Lung (tissue), 12 donors: ENCODE measurements around the gene NCOA7. TPM values are rescaled to one million over a fixed set of nuclear protein-coding genes. Genes with fewer than 3 reads are reported as not detected.

Source experiments
- ATAC-seq: fragments of 200-7000 bp; cut with Tn5 transposase; one replicate; pipeline ENCODE4 v1.9.1; 2020; ENCODE audit warnings: moderate number of reproducible peaks; ENCODE audit not compliant: insufficient read depth, low FRiP score
- DNase-seq, 3 donors: peaks; one replicate each; pipeline ENCODE4 v3.0.0-alpha.2; 2013 to 2017
- H3K27ac ChIP-seq, 2 donors: one replicate each; pipeline ENCODE4 v1.5.1; 2013; ENCODE audit warnings: mild to moderate bottlenecking in 2 of 2, moderate library complexity in 2 of 2, control low read depth in 1 of 2, inconsistent platforms in 1 of 2, low read depth in 1 of 2, low read length in 1 of 2
- H3K27me3 ChIP-seq, 3 donors: one replicate each; pipeline ENCODE4 v1.5.1; 2013; ENCODE audit warnings: low read length in 2 of 3; ENCODE audit not compliant: control insufficient read depth in 3 of 3, insufficient read depth in 3 of 3
- H3K36me3 ChIP-seq, 4 donors: one replicate each; pipeline ENCODE4 v1.5.1; 2013; ENCODE audit warnings: low read length in 4 of 4, mild to moderate bottlenecking in 1 of 4, moderate library complexity in 1 of 4; ENCODE audit not compliant: control insufficient read depth in 4 of 4, insufficient read depth in 4 of 4
- H3K4me1 ChIP-seq, 5 donors: one replicate each; pipeline ENCODE4 v1.5.1; 2013; ENCODE audit warnings: low read length in 5 of 5, mild to moderate bottlenecking in 2 of 5, moderate library complexity in 1 of 5; ENCODE audit not compliant: control insufficient read depth in 5 of 5, insufficient read depth in 5 of 5
- H3K4me3 ChIP-seq: one replicate; pipeline ENCODE4 v1.5.1; 2013; ENCODE audit warnings: mild to moderate bottlenecking, control low read depth, moderate library complexity
- H3K9ac ChIP-seq, 2 donors: one replicate each; pipeline ENCODE4 v1.5.1; 2013; ENCODE audit warnings: low read length in 2 of 2, control low read depth in 1 of 2; ENCODE audit not compliant: insufficient read depth in 1 of 2
- H3K9me3 ChIP-seq, 4 donors: one replicate each; pipeline ENCODE4 v1.5.1; 2013; ENCODE audit warnings: low read length in 3 of 4, mild to moderate bottlenecking in 1 of 4, moderate library complexity in 1 of 4; ENCODE audit not compliant: control insufficient read depth in 4 of 4, insufficient read depth in 3 of 4
- WGBS, 2 donors: extraction: QIAGEN DNeasy Blood & Tissue Kit; methylation state at CpG; one replicate each; pipeline ENCODE4 v1.1.7; 2013; 5-methylcytosine and 5-hydroxymethylcytosine counted together
- polyA plus RNA-seq, 2 donors: library from polyadenylated mRNA; stranded (reverse); fragments of 200-250 nt; gene quantifications; one replicate each; pipeline ENCODE4 v1.2.1, GENCODE V29; 2013
- total RNA-seq, 2 donors: library from RNA; depleted of rRNA in 1 of 2; stranded (reverse); fragments of >200 nt in 1 of 2; gene quantifications; one replicate each; pipeline ENCODE4 v1.2.1, GENCODE V29; 2014 to 2021
- TF ChIP-seq, protein P1 (sequence below): IDR thresholded peaks from 2 replicates; pipeline ENCODE4 v1.5.1; 2012; ENCODE audit warnings: mild to moderate bottlenecking; ENCODE audit errors: control extremely low read depth, extremely low read depth
- donor health status: control.
- donor health status: control.
- donor health status: Bipolar disorder and iron deficiency.
- donor health status: healthy.
- donor health status: DM: yes; HTN: yes; CAD: no.

Gene NCOA7
- total and polyA plus RNA-seq, 4 donors: 28.9 to 81.4 (median 57.2) TPM

DNA sequence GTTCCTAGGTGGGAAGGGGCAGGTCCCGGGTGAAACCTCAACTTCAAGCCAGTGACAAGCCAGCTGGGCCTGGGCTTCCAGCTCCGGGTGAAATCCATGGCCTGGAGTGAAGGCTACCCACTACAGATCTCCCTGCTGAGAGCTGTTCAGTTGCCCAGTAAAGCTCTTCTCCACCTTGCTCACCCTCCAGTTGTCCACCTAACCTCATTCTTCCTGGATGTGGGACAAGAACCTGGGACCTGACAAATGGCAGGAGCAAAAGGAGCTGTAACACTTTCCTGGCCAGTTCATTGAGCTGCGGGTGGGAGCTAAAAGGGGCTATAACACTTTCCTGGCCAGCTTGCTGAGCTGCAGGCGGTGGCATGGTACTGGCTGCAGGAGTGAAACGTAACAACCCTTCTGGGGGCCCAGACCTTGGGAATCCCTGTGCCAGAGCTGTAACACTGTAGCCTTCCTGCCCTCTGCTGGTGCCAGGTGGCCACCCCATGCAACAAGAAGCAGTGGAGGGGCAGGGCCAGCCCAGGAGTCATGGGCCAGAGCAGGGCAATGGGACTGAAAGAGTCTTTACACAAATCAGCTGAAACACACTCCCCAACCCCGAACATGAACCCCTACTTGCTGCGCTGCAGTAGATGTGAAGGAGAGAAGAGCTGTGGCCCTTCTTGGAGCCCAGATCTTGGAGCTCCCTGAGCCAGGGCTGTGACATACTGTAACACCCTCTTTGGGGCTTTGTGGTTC lies 162.2 kb downstream of the NCOA7 start:
- H3K27ac ChIP-seq: no peak overlapping the region
- H3K4me3 ChIP-seq: no peak overlapping the region
- DNase-seq: no peak
- 89 to 93% methylated on average over 7 of the region's 7 CpGs for WGBS, 2 donors
- H3K9ac ChIP-seq: no peak overlapping the region
- TF ChIP-seq, protein P1, sequence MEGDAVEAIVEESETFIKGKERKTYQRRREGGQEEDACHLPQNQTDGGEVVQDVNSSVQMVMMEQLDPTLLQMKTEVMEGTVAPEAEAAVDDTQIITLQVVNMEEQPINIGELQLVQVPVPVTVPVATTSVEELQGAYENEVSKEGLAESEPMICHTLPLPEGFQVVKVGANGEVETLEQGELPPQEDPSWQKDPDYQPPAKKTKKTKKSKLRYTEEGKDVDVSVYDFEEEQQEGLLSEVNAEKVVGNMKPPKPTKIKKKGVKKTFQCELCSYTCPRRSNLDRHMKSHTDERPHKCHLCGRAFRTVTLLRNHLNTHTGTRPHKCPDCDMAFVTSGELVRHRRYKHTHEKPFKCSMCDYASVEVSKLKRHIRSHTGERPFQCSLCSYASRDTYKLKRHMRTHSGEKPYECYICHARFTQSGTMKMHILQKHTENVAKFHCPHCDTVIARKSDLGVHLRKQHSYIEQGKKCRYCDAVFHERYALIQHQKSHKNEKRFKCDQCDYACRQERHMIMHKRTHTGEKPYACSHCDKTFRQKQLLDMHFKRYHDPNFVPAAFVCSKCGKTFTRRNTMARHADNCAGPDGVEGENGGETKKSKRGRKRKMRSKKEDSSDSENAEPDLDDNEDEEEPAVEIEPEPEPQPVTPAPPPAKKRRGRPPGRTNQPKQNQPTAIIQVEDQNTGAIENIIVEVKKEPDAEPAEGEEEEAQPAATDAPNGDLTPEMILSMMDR: no peak
- H3K4me1 ChIP-seq: peaks cover 0 to 12% (median 2%) of the 10 kb centered on the region in 5 donors
- H3K36me3 ChIP-seq: no peaks in the 10 kb centered on the region
- ATAC-seq: no peak
- H3K9me3 ChIP-seq: no peaks in the 10 kb centered on the region
- no peaks in the 10 kb centered on the region for H3K27me3 ChIP-seq

DNA sequence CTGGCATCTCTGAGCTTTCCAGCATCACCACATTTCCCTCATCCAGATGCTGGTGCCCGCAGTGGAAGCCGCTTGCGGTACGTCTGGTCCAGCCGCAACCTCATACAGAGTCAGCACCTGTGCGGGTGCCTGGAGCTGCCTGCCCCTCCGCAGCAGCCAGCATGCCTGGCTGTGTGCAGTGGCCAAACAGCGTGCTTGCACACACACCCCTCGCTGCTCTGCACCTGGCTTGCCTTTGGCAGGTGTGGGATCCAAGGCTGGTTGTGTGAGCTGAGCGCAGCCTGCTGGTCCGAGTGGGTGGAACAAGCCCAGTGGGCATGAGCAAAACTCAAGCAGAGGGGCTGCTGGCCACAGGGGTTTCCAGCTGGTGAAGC lies 162.7 kb downstream of the NCOA7 start:
- no peak for DNase-seq
- ATAC-seq: no peak
- TF ChIP-seq, protein P1: no peak

DNA sequence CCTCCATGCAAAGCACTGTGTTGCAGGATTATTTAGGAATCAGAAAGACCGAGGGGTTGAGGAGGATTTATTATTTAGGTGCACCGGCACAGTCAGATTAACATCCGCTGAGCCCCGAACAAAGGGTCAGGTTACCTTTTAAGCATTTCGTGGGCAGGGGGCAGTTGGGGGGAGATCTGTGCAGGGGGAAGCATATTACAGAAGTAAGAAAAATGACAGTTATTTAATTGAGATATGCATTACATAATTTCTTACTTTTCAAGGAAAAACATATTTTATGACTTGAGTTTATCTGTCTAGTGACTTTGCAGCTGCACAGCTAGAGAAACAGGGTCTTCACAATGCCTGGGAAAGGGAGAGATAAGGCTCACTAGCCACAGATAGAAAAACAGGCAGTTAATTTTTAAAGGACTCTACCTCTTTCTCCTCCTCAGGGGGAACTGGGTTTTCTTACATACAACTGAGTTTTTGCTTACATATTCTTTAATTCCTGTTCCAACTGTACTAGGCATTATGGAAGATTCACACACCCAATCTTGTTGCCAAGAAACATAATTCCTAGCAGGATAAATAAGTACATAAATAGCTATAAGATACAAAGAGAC lies 164.1 kb downstream of the NCOA7 start:
- 71 to 75% methylated on average over 5 of the region's 5 CpGs for WGBS, 2 donors

More for the DNA sequence above, 162.7 kb downstream of the NCOA7 start:
- no peak overlapping the region for H3K9ac ChIP-seq
- 83 to 86% methylated on average over 11 of the region's 11 CpGs for WGBS, 2 donors
- no peak overlapping the region for H3K4me3 ChIP-seq
- H3K27me3 ChIP-seq: no peaks in the 10 kb centered on the region
- no peak overlapping the region for H3K27ac ChIP-seq
- H3K36me3 ChIP-seq: no peaks in the 10 kb centered on the region
- no peaks in the 10 kb centered on the region for H3K9me3 ChIP-seq
- peaks cover 0 to 17% (median 5%) of the 10 kb centered on the region in 5 donors for H3K4me1 ChIP-seq

More for the DNA sequence above, 164.1 kb downstream of the NCOA7 start:
- Histone ChIP-seq H3K27ac (no peak overlapping the region), H3K9ac (no peak overlapping the region), H3K4me3 (no peak overlapping the region), H3K4me1 (peaks cover 0 to 17% (median 5%) of the 10 kb centered on the region in 5 donors), H3K27me3 (no peaks in the 10 kb centered on the region), H3K36me3 (no peaks in the 10 kb centered on the region), H3K9me3 (no peaks in the 10 kb centered on the region)
- no peak for ATAC-seq
- DNase-seq: no peak
- TF ChIP-seq, protein P1: no peak
